NCI-H146 treated with DMSO at 0.1 percent for 48 hours (cell line): ENCODE results near the gene ATRNL1.
"Not testable (repeated sequence)": the region's sequence is repeated elsewhere in the genome, so short reads cannot be mapped to it uniquely, and the experiment has no call there.

Experiments used
- DNase-seq: peaks from one replicate; lab custom pipeline; 2025; ENCODE audit not compliant: unreplicated experiment; lab: John Stamatoyannopoulos, UW

ATRNL1 gene

DNA sequence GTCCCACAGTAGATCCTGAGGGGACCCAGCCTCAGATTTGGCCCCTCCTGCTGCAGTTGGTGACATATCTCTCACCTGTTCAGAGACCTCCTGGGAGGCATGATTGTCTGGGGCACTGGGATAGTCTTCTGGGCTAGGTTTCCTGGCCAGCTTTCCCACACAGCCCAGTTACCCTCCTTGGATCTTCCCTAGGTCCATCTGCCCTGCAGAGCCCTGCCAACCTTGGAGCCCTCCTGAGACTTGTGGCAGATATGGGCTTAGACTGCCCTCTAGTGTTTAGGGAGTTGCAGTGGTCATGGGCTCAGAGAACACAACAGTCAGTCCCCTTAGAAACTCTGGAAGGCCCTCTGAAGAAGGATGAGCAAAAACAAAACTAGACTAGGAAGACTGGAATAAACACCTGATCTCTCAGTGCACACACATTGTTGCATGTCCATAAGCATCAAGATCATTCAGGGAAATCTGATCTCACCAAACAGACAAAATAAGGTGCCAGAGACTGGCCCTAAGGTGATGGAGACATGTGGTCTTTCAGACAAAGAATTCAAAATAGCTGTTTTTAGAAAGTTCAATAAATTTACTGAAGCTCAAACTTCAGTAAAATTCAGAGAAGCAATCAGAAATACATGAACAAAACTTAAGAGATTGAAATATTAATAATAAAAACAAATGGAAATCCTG is 324.6 kb downstream of the ATRNL1 start:
- no peak for DNase-seq

DNA sequence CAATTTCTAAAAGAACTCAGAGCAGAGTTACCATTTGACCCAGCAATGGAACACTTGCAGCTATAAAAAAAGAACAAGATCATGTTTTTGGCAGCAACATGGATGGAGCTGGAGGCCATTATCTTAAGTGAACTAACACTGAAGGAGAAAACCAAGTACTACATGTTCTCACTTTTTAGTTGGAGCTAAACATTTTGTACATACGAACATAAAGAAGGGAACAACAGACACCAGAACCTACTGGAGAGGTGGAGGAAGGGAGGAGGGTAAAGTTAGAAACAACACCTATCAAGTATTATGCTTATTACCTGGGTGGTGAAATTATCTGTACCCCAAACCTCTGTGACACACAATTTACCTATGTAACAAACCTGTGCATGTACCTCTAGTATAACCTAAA is 329.5 kb downstream of the ATRNL1 start:
- DNase-seq, result no peak

DNA sequence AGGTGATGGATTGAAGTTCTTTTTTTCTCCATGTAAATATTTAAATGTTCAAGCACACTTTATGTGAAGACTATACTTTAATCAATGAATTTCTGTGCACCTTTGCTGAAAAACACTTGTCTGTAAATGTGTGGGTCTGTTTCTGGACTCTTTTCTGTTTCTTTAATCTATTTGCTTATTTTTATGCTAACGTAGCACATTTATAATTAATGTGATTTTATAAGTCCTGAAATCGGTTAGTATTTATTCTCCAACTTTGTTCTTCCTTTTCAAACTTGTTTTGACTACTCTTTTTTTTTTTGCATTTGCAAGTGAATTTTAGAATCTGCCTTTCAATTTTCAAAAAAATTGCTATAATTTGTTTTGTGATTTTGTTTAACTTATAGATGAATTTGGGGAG is 334.4 kb downstream of the ATRNL1 start:
- no peak for DNase-seq

DNA sequence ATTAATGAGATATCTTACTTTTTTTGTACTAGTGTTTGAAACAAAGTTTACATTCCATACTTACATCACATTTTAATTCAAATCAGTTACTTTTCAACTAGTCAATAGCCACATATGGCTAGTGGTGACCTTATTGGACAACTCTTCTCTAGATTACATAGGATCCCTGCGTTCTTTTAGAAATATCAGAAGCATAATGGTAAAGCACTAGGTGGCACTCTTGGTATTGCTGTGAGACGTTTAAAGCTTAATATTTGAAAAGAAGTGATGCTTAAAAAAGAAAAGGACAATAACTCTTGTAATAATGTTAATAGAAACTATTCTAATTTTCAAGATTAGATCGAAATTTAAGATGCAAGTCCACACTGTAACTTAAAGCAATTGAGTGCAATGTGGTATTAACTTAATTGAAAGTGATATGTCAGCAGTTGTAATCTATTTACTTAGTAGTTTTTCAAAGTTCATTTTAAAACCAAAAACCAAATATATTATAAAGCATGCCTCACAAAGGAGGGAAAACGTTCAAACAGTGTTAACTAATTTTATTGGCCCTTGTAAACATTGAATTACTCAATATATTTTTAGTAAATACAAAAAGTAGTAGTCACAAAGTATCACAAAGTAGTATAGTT is 339.1 kb downstream of the ATRNL1 start:
- DNase-seq, result no peak

DNA sequence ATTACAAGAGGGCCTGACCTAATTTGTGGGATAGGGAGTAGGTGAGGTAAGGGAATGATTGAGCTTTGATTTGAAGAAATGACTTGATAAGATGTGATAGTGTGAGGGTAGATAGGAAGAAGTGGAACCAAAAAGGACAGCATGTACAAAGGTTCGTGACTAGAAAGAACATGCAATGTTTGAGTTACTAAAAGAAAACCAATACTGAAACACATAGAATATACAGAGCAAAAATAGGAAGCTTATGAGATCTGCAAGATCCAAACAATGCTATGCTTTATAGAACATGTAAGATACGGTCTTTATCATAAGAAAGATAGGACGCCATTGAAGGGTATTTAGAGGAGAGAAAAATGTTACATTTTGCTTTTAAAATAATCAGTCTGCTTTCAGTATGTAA is 343.8 kb downstream of the ATRNL1 start:
- DNase-seq, result no peak

DNA sequence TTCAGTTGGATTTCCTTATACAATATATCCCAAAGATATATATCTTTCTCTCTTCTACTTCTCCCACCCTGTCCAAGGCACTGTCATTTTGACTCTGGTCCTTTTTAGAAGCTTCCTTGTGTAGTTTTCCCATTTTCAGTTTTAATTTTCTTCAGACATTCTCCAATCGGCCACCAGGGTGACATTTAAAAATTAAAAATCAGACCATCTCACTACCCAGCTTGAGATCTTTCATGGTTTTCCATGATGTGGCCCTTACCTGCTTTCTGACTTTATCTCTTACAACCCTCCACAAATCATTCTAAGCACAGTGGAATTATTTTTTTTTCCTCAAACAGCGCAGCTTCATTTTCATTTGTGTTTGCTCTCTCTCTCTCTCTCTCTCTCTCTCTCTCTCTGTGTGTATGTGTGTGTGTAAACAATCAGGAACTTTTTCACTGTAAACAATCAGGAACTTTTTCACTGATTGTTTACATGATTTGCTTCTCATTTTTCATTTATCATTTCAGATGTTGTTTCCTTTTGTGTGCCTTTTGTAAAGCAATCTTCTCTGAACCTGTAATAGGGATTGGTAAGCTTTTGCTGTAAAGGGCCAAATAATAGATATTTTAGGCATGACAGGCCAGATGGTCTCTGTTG is 348.9 kb downstream of the ATRNL1 start:
- DNase-seq, result no peak

DNA sequence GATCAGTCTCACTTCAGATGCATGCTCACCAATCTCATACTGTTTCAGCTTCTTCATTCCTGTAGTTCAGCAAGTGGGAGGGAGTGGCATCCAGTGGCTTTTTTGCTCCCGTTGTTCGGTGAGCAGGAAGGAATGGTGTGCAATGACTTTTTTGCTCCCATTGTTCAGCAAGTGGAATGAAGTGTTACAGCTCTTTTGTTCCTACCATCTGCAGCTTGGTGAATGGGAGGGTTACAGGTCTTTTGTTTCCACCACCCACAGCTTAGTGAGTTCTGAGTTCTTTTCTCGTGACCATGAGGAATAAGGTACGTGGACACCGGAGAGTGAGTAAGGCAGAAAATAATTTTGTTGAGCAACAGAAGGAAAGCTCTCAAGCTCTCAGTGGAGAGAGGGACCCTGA is 363.6 kb downstream of the ATRNL1 start:
- no peak for DNase-seq

DNA sequence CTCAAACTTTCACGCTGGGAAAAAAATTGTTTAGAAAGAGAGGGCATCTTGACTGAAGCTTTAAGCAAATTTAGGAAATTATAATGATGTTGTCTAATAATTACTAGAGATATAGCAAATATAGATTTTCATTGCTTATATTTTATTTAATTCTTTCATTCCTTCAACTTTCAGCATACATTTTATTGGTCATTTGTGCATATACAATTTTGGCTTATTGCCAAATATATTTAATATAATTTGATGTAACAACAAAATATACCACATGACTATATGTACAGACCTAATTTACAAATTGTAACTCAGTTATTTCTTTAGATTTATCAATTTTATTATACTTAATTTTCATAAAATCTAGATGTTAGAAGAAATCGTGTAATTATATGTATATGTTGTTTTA is 390.1 kb downstream of the ATRNL1 start:
- no peak for DNase-seq

DNA sequence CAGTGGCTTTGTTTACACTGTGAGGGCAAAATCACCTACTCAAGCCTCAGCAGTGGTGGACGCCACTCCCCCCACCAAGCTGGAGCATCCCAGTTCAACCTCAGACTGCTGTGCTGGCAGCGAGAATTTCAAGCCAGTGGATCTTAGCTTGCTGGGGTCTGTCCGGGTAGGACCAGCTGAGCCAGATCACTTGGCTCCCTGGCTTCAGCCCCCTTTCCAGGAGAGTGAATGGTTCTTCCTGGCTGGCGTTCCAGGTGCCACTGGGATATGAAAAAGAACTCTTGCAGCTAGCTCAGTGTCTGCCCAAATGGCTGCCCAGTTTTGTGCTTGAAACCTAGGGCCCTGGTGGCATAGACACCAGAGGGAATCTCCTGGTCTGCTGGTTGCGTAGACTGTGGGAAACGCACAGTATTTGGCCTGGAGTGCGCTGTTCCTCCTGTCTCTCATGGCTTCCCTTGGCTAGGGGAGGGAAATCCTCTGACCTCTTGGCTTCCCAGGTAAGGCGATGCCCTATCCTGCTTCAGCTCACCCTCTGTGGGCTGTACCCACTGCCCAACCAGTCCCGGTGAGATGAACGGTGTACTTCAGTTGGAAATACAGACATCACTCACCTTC is 398.5 kb downstream of the ATRNL1 start:
- DNase-seq, result no peak

DNA sequence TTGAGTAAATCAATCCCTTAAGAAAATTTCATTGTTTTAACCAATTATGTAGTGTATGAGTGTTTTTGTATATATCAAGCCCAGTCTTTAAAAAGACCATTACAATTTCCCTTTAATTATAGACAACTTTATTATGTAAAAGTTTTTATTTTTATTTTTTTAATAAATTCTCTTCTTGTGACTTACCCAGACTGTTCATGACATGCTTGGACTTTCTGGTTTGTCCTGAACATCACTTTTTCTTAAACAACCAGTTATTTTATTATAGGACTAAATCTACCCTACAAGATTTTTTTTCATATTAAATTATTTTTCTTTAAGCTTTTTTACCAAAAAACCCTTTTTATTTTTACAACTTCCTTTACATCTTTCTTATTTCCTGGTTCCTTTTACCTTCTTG is 410.4 kb downstream of the ATRNL1 start:
- no peak for DNase-seq

DNA sequence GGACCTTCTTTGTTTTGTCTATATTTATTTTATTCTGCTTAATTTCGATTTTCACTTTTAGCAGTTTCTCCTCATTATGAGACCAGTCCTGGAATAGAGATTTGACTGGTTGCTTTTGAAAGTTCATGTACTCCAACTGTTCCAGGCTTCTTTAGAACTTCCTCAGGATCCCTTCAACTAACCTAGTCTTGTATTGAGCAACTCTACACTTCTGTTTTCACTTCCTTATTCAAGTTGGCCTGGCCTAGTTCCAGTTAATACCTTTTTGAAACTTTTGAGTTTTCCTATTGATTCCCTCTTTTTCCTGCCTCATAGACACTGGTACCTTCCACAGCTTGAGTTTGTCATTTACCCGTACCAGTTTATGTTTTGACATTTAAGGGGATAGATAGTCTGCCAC is 421.7 kb downstream of the ATRNL1 start:
- no peak for DNase-seq

DNA sequence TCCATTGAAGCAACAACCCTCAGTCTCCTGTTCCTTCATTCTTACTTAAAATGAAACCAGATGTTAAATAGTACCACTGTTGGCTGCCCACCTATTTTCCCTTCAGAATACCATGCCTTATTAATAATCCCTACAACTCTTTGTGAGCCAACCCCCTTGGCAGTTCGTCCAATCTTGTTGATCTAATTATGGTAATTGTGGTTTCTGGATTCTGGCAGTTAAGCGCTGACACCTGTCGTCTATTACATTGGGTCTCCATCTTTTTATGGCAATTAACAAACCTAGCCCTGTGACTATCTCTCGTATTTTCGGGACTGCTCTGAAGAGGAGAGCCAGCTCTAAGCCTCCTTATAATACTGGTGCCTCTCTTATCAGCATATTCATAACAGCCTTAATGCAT is 432.0 kb downstream of the ATRNL1 start:
- DNase-seq, result no peak

DNA sequence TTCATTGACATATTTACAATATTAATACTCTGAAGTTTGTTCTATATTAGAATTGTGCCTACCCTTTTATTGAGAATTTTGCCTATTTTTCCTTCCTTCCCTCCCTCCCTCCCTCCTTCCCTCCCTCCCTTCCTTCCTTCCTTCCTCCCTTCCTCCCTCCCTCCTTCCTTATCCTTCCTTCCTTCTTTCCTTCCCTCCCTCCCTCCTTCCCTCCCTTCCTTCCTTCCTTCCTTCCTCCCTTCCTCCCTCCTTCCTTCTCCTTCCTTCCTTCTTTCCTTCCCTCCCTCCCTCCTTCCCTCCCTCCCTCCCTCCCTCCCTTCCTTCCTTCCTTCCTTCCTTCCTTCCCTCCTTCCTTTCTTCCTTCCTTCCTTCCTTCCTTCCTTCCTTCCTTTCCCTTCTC is 434.5 kb downstream of the ATRNL1 start:
- DNase-seq, result not testable (repeated sequence)

DNA sequence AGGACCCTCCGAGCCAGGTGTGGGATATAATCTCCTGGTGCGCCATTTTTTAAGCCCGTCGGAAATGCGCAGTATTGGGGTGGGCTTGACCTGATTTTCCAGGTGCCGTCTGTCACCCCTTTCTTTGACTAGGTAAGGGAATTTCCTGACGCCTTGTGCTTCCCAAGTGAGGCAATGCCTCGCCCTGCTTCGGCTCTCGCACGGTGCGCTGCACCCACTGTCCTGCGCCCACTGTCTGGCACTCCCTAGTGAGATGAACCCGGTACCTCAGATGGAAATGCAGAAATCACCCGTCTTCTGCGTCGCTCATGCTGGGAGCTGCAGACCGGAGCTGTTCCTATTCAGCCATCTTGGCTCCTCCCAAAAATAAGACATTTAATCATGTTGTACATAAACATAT is 443.2 kb downstream of the ATRNL1 start:
- not testable (repeated sequence) for DNase-seq

DNA sequence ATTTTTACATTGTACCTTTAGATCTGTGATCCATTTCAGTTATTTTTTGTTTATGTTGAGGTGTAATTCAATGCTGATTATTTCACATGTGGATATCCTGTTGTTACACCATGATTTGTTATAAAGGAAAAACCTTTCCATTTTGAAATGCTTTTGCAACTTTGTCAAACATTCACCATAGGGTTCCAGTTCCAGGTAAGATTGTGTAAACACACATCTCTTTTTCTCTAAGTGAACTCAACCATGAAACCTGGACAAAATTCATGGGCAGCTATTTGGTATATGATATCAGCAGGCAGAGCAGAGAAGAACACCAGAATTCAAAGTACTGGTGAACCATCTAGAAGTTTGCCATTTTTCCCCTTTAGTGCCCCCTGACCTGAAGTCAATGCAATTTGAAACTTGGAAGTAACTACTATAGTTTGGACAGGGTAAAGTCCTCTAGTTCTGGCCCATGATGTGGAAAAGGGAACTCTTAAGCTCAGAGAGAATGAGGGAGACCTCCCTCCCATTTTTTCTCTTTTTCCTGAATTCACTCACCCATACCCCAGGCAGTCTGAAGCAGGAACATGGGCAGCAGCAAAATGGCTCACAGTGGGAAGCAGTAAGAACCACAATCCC is 446.1 kb downstream of the ATRNL1 start:
- no peak for DNase-seq

DNA sequence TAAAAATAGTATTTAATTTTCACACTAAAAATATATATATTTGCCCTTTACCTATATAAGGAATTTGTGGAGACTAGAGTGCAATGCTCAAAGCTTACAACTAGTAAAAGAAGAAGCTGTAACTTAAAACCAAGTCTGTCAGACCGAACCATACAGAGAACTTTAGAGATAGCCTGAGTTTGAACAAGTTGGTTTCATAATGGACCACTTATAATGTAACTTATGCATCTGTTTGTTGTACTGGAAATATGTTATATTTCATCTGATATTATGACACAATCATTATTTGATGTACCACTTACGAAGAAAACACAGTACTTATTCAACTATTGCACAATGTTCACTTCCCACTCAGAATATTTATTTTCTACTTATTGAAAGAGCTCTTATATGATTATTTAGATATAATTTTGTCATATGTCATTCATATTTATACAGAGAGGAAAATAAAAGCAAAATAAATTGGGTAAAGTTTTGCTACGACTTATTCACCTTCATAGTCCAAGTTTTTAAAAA is 462.8 kb downstream of the ATRNL1 start:
- DNase-seq, result no peak

DNA sequence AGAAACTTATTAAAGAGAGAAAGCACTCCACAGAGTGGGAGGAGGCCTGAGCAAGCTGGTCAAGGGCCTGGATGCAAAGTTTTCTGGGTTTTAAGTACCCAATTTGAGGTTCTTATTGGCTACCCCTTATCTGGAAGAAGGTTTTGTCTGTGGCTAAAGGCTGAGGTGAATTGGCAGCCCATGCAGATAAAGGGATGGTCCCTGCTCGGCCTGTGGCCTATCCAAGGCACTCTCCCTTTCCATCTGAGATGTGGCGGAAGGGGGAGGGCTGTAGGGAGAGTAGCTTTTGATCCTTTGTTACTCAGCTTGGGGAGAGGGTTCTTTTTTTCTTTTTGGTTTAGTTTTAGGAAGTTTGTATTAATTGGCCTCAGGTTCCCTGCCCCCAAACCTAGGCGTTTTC is 465.1 kb downstream of the ATRNL1 start:
- no peak for DNase-seq

DNA sequence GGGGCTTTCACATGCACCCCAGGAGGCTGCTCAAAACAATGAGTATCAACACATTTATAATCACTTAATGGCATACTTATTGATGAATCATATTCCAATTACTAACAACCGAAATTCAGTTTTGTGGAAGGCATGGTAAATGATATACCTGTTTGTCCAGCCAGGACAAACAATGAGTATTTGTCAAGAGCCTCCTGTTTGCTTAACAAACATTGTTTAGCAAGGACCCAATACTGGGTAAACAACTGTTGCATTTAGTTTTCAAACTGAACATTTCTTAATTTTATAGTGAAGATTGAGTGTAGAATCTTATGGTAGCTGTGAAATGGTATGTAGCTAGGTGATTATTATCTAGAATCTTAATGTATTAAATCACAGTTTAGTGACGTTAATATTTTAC is 473.7 kb downstream of the ATRNL1 start:
- no peak for DNase-seq

DNA sequence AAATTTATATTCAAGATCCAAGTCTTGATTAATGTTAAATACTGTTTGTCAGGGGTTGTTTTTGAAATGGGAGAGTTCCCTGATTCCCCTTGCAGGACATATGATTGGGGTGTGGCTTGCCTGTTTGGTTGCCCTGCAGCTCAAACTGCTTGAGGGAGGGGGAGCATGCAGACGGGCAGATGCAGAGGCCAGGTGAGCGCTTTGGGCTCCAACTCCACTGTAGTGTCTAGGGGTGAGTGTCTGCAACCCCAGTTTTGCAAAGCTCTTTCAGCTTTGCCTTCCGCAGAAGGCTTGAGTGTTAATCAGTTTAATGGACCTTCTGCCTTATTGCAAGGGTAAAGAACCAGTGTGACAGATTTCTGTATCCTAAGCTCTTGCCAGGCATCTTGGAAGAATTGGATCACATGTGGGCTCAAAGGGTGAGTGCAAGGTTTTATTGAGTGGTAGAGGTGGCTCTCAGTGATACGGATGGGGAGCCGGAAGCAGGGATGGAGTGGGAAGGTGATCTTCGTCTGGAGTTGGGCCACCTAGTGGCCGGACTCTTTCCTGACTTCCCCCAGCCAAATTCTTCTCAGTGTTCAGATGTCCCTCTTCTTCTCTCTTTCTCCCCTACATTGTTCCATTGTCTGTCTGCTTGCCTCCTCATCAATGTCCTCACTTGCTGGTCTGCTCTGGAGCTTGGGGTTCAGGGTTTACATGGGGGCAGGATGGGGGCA is 479.7 kb downstream of the ATRNL1 start:
- DNase-seq, result no peak

DNA sequence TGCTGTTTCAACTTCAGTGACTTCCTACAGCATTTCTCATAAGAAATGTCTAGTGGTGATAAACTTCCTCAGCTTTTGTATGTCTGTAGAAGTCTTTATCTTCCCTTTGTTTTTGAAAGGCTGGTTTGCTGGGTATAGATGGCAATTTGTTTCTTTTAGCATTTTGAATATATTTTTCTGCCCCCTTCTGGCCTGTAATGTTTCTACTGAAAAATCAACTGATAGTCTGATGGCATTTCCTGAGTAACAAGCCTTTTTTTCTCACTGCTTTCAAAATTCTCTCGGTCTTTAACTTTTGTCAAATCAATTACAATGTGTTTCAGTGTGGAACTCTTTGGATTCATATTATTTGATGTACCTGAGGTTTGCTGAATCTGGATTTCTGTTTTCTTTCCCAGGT is 487.1 kb downstream of the ATRNL1 start:
- no peak for DNase-seq

DNA sequence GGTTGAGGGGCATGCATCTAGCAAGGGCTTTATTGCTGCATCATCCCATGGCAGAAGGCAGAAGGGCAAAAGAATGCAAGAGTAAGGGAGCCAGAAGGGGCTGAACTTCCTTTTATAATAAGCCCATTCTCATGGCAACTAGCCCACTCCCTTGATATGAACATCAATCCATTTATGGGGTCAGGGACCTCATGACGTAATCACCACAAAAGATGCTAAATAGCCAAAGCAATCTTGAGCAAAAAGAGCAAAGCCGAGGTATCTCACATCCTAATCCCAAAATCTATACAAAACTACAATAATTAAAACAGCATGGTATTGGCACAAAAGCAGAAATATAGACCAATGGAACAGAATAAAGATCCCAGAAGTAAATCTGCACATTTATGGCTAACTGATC is 499.9 kb downstream of the ATRNL1 start:
- no peak for DNase-seq
